Measurements from ENCODE around the gene INPP4B. TPM values are rescaled to one million over a fixed set of nuclear protein-coding genes. Genes with fewer than 3 reads are reported as not detected.

INPP4B gene
- total RNA-seq, 1 experiment from 2014 or later = 0.07 TPM

- no peak overlapping the region for H3K27ac Mint-ChIP-seq
- no peak overlapping the region for H4K8ac ChIP-seq (replicated peaks; ENCODE audit: insufficient read length, low read depth, low read length)
- no peaks in the 10 kb centered on the region for H3K9me3 Mint-ChIP-seq
- no peak overlapping the region for H2AK5ac ChIP-seq (ENCODE audit: insufficient read length, low read length)
- no peak overlapping the region for H3K18ac ChIP-seq (ENCODE audit: insufficient read length, low read depth, low read length)
- H2AFZ ChIP-seq (ENCODE audit: low read length) = no peak overlapping the region
- H3K23me2 ChIP-seq (ENCODE audit: insufficient read length, low read depth, low read length, poor library complexity, severe bottlenecking) = no peaks in the 10 kb centered on the region
- no peak overlapping the region for H4K5ac ChIP-seq (ENCODE audit: insufficient read length, low read depth, low read length)
- H3K27me3 ChIP-seq (ENCODE audit: insufficient read depth, low read length) = no peaks in the 10 kb centered on the region
- H2BK120ac ChIP-seq (ENCODE audit: low read depth, low read length, poor library complexity, severe bottlenecking) = no peak overlapping the region
- no peaks in the 10 kb centered on the region for H3K36me3 Mint-ChIP-seq (ENCODE audit: insufficient read depth in 1 of 3, low read depth in 3 of 3)
- no peak overlapping the region for H2BK15ac ChIP-seq (ENCODE audit: low read depth, low read length)
- H3K27ac ChIP-seq (ENCODE audit: insufficient read length, low read depth, low read length) = no peak overlapping the region
- H3K27me3 Mint-ChIP-seq (ENCODE audit: low read depth) = no peaks in the 10 kb centered on the region
- H2BK5ac ChIP-seq (ENCODE audit: insufficient read length, low read length) = no peak overlapping the region
- H3K4ac ChIP-seq (ENCODE audit: low read depth, low read length) = no peak overlapping the region
- H3K9me3 ChIP-seq (ENCODE audit: control insufficient read depth, low read depth, low read length) = no peaks in the 10 kb centered on the region
- no peaks in the 10 kb centered on the region for H3K79me1 ChIP-seq (ENCODE audit: insufficient read depth, low read depth, low read length, poor library complexity, severe bottlenecking)
- H3K4me1 ChIP-seq (ENCODE audit: insufficient read depth, low read length) = no peaks in the 10 kb centered on the region
- no peak overlapping the region for H3K9ac ChIP-seq (ENCODE audit: extremely low read depth, insufficient read length, low read length)
- no peak overlapping the region for H3K56ac ChIP-seq (ENCODE audit: insufficient read length, low read depth, low read length)
- no peaks in the 10 kb centered on the region for H3K4me1 Mint-ChIP-seq
- H3K79me2 ChIP-seq (ENCODE audit: insufficient read depth, low read length) = no peaks in the 10 kb centered on the region
- no peak for DNase-seq
- no peak overlapping the region for H4K91ac ChIP-seq (ENCODE audit: insufficient read length, low read depth, low read length)
- peak; percentile 71 for TF ChIP-seq CTCF (conservative IDR thresholded peaks at IDR 0.05)
- H4K20me1 ChIP-seq (ENCODE audit: control insufficient read depth, insufficient read depth, insufficient read length) = no peaks in the 10 kb centered on the region
- no peak overlapping the region for H3K23ac ChIP-seq (ENCODE audit: insufficient read length, low read depth, low read length)
- no peak overlapping the region for H3K14ac ChIP-seq (ENCODE audit: insufficient read depth, low read length)
- 100% methylated on average over 1 of the region's 2 CpGs for WGBS (ENCODE audit: extremely low coverage, insufficient read length, low lambda C conversion rate)
- no peak overlapping the region for H2BK12ac ChIP-seq (ENCODE audit: insufficient read length, low read depth, low read length)
- H2BK20ac ChIP-seq (ENCODE audit: low read depth, low read length, poor library complexity, severe bottlenecking) = no peak overlapping the region
- H3K4me3 Mint-ChIP-seq = no peak overlapping the region
- H3T11ph ChIP-seq (ENCODE audit: low read length) = no peak overlapping the region
- no peak overlapping the region for H3K4me2 ChIP-seq (ENCODE audit: insufficient read depth, insufficient read length, low read length)
Observed at GRCh38 chr4:142282870-142283431, 563.1 kb downstream of the INPP4B start.

Measured in H9 (cell line).